ENCODE results near the gene PDE11A.

The PDE11A gene

GRCh38 chr2:177812713-177813396 lies 259.7 kb downstream of the PDE11A start:
- H3K9me3 Mint-ChIP-seq: peaks cover 18% of the 10 kb centered on the region
- no peaks in the 10 kb centered on the region for H3K4me1 Mint-ChIP-seq
- H3K36me3 Mint-ChIP-seq (ENCODE audit: low read depth): no peaks in the 10 kb centered on the region
- no peak overlapping the region for H3K4me3 Mint-ChIP-seq
- no peaks in the 10 kb centered on the region for H3K27me3 Mint-ChIP-seq (ENCODE audit: low read depth, poor library complexity)
- TF ChIP-seq CTCF (IDR thresholded peaks at IDR 0.05): no peak
- DNase-seq: no peak
- H3K27ac Mint-ChIP-seq: no peak overlapping the region

GRCh38 chr2:177810906-177811305 lies 261.7 kb downstream of the PDE11A start:
- DNase-seq: no peak
- Mint-ChIP-seq H3K27ac (no peak overlapping the region), H3K4me3 (no peak overlapping the region), H3K9me3 (peaks cover 24% of the 10 kb centered on the region), H3K36me3 (ENCODE audit: low read depth) (no peaks in the 10 kb centered on the region), H3K4me1 (no peaks in the 10 kb centered on the region), H3K27me3 (ENCODE audit: low read depth, poor library complexity) (no peaks in the 10 kb centered on the region)
- no peak for TF ChIP-seq CTCF (IDR thresholded peaks at IDR 0.05)

- H3K27me3 Mint-ChIP-seq (ENCODE audit: low read depth, poor library complexity): no peaks in the 10 kb centered on the region
- no peak for DNase-seq
- no peak overlapping the region for H3K27ac Mint-ChIP-seq
- TF ChIP-seq CTCF (IDR thresholded peaks at IDR 0.05): no peak
- H3K4me1 Mint-ChIP-seq: no peaks in the 10 kb centered on the region
- H3K4me3 Mint-ChIP-seq: no peak overlapping the region
- H3K36me3 Mint-ChIP-seq (ENCODE audit: low read depth): no peaks in the 10 kb centered on the region
- peaks cover 29% of the 10 kb centered on the region for H3K9me3 Mint-ChIP-seq
These were observed 263.4 kb downstream of the PDE11A start for GRCh38 chr2:177808984-177809809.

GRCh38 chr2:177806025-177806424 lies 266.6 kb downstream of the PDE11A start:
- Mint-ChIP-seq H3K27me3 (ENCODE audit: low read depth, poor library complexity) (no peaks in the 10 kb centered on the region), H3K36me3 (ENCODE audit: low read depth) (no peaks in the 10 kb centered on the region), H3K27ac (no peak overlapping the region), H3K4me1 (no peaks in the 10 kb centered on the region), H3K9me3 (peaks cover 12% of the 10 kb centered on the region), H3K4me3 (no peak overlapping the region)
- DNase-seq: no peak
- TF ChIP-seq CTCF (IDR thresholded peaks at IDR 0.05): no peak

- TF ChIP-seq CTCF (IDR thresholded peaks at IDR 0.05): peak; percentile 61
- Mint-ChIP-seq H3K4me3 (no peak overlapping the region), H3K9me3 (no peaks in the 10 kb centered on the region), H3K27me3 (ENCODE audit: low read depth, poor library complexity) (no peaks in the 10 kb centered on the region), H3K36me3 (ENCODE audit: low read depth) (no peaks in the 10 kb centered on the region), H3K27ac (no peak overlapping the region), H3K4me1 (peaks cover 5% of the 10 kb centered on the region)
- DNase-seq: peak; percentile 22
These were observed 273.0 kb downstream of the PDE11A start for GRCh38 chr2:177799531-177799930.

Data from nephron progenitor cell (in vitro differentiated cells).